MV-4-11 (cell line): Measurements from ENCODE around the gene PCP4.

Experiments used
- DNase-seq: peaks from one replicate; lab custom pipeline; 2025; lab: John Stamatoyannopoulos, UW

PCP4 gene

GRCh38 chr21:39972976-39973770 lies 105.9 kb downstream of the PCP4 start:
- no peak for DNase-seq

GRCh38 chr21:39976800-39977199 lies 109.6 kb downstream of the PCP4 start:
- DNase-seq, result no peak
